GM20431 (cell line): ENCODE results near the gene FER.
"Not testable (repeated sequence)": the region's sequence is repeated elsewhere in the genome, so short reads cannot be mapped to it uniquely, and the experiment has no call there.

Experiments used
- in situ Hi-C: fragments of 300-500 bp; cut with MseI, MboI; formaldehyde crosslinking; loops from one replicate; pipeline ENCODE4 v1.15.0; 2020; ENCODE audit warnings: low sequenced_read_pairs; ENCODE audit not compliant: unreplicated experiment

The FER gene

GRCh38 chr5:108794349-108794748 is 46.7 kb downstream of the FER start:
- in situ Hi-C loops = not testable (repeated sequence)

- in situ Hi-C loops = no loop called here
Observed at GRCh38 chr5:108797396-108797795, 49.7 kb downstream of the FER start.

GRCh38 chr5:108797986-108798385 is 50.3 kb downstream of the FER start:
- in situ Hi-C loops = no loop called here

- in situ Hi-C loops = no loop called here
Observed at GRCh38 chr5:108798513-108799265, 51.0 kb downstream of the FER start.

- in situ Hi-C loops = no loop called here
Observed at GRCh38 chr5:108801301-108801700, 53.6 kb downstream of the FER start.

- in situ Hi-C loops = no loop called here
Observed at GRCh38 chr5:108801776-108802175, 54.1 kb downstream of the FER start.

- in situ Hi-C loops = no loop called here
Observed at GRCh38 chr5:108810717-108811116, 63.0 kb downstream of the FER start.

GRCh38 chr5:108813673-108814072 is 66.0 kb downstream of the FER start:
- in situ Hi-C loops = no loop called here

- in situ Hi-C loops = no loop called here
Observed at GRCh38 chr5:108814551-108814950, 66.9 kb downstream of the FER start.

- in situ Hi-C loops = no loop called here
Observed at GRCh38 chr5:108818613-108819272, 71.0 kb downstream of the FER start.

- in situ Hi-C loops = no loop called here
Observed at GRCh38 chr5:108820983-108821382, 73.3 kb downstream of the FER start.

- in situ Hi-C loops = no loop called here
Observed at GRCh38 chr5:108822211-108822947, 74.7 kb downstream of the FER start.

- in situ Hi-C loops = no loop called here
Observed at GRCh38 chr5:108827131-108827530, 79.4 kb downstream of the FER start.

- in situ Hi-C loops = no loop called here
Observed at GRCh38 chr5:108830705-108831276, 83.1 kb downstream of the FER start.

GRCh38 chr5:108836492-108836891 is 88.8 kb downstream of the FER start:
- in situ Hi-C loops = no loop called here

GRCh38 chr5:108842260-108842941 is 94.7 kb downstream of the FER start:
- in situ Hi-C loops = not testable (repeated sequence)

- in situ Hi-C loops = not testable (repeated sequence)
Observed at GRCh38 chr5:108851129-108851528, 103.4 kb downstream of the FER start.

GRCh38 chr5:108857905-108858304 is 110.2 kb downstream of the FER start:
- in situ Hi-C loops = no loop called here

- in situ Hi-C loops = no loop called here
Observed at GRCh38 chr5:108858959-108859358, 111.3 kb downstream of the FER start.

- in situ Hi-C loops = no loop called here
Observed at GRCh38 chr5:108862211-108862610, 114.5 kb downstream of the FER start.
